Stimulated activated CD4-positive, alpha-beta T cell treated with anti-CD3 and anti-CD28 coated beads, Interleukin-1b, Interleukin-23, amount 100 ng/mL, for 4 hours (primary cell): Measurements from ENCODE around the gene LOXL1.

Source experiments
- DNase-seq, 2 donors: peaks; one replicate each; pipeline ENCODE4 v3.0.0-alpha.2; 2020; ENCODE audit warnings: low read depth in 2 of 2

LOXL1 gene, protein sequence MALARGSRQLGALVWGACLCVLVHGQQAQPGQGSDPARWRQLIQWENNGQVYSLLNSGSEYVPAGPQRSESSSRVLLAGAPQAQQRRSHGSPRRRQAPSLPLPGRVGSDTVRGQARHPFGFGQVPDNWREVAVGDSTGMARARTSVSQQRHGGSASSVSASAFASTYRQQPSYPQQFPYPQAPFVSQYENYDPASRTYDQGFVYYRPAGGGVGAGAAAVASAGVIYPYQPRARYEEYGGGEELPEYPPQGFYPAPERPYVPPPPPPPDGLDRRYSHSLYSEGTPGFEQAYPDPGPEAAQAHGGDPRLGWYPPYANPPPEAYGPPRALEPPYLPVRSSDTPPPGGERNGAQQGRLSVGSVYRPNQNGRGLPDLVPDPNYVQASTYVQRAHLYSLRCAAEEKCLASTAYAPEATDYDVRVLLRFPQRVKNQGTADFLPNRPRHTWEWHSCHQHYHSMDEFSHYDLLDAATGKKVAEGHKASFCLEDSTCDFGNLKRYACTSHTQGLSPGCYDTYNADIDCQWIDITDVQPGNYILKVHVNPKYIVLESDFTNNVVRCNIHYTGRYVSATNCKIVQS

DNA sequence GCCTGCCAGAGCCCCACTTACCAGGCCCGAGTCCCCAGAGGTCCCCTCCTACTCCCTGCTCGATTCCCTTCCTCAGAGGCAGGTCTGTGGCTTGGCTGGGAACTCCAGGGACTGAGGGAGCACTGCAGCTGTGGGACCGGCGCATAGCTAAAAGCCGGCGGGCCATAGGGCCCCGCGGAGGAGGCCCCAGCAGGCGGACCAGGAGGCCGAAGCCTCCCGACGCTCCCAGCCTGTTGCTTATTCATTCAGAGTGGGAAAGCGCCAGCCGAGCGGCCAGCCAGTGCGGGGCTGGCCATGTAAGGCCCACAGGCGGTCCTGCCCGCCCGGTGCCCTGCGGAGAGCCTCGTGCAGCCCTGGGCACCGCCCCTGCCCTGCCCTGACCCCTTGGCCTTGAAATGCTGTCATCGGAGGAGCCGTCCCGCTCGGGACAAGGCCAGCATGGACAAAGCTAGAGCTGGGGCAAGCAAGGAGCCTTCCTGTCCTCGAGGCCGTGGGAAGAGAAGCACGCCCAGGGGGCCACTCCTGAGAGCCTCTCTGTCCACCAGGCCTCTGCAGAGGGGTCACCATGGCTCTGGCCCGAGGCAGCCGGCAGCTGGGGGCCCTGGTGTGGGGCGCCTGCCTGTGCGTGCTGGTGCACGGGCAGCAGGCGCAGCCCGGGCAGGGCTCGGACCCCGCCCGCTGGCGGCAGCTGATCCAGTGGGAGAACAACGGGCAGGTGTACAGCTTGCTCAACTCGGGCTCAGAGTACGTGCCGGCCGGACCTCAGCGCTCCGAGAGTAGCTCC is at the start of gene LOXL1:
Gene LOXL1 (plus strand): TSS at position 244 of the 784 bp plus-strand sequence. CDS start 322 bp downstream, at position 566.
- no peak for DNase-seq

DNA sequence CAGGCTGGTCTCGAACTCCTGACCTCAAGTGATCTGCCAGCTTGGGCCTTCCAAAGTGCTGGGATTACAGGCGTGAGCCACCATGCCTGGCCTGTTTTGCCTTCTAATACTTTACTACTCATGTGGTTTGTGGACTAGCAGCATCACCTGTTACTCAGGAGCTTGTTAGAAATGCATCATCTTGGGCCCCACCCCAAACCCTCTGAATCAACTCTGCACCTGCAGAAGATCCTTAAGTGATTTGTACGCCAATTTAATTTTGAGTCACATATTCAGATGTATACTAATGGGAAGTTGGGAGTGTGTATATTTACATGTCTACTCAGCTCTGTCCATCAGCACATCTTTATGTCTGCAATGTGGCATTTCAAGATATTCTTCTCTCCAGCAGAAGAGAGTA is 46.8 kb upstream of the LOXL1 start:
- DNase-seq = no peak

DNA sequence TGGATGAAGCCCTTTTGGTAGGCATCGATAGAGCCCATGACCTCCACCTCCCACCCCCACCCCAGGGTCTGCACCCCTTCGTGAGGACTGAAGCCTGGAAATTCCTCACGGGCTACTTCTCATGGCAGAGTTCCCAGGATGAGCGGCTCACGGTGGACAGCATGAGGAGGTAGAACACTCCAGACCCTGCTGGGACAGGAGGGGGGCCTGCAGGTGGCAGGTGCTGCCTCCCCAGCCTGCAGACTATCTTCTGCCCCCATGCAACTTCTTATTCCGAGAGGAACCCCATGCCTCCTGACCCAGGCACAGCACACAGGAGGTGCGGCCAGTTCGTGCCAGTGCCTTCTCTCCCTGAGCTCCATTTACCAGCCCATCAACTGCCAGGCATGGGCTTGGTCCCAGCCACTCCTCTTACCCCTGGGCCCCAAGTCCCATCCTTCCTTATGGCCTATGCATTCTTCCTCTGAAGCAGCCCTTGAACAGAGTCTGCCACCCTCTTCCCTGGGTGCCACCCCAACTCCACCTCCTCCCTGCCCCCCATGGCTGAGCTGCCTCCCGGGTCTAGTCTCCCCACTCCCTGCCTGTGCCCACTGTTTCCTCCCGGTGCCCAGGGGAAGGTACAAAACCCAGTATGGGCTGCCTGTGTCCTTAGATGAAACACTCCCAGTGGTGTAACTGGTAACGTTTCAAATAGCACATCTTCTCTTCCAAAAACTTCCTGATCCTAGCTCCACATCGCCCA is 44.5 kb upstream of the LOXL1 start:
- DNase-seq = no peak

DNA sequence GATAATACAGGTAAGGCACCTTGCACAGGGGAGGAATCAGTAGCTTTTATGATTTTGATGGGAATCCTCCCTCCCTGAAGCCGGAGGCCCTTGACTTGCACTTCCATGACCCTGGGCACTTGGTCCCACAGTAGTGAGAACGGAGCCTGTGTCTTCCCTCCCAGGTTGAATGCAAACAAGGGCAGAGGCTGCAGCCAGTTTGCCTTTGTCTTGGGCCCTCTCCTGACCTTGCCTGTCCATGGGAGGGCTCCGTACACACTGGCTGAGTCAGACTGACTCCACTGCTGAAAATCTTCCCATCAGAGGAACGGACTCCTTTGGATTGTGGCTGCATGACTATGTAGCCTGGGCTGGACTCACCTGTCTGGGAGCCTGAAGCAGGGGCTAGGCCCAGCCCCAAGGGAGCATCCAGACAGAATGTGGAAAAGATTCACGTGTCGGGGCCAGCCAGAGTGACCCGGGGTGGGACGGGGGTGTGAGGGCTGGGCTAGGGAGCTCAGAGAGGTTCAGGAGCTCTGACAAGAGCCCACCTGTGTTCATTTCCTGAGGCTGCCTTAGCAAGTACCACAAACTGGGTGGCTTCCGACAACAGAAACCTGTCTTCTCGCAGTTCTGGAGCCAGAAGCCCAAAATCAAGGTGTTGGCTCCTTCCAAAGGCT is 43.4 kb upstream of the LOXL1 start:
- no peak for DNase-seq

DNA sequence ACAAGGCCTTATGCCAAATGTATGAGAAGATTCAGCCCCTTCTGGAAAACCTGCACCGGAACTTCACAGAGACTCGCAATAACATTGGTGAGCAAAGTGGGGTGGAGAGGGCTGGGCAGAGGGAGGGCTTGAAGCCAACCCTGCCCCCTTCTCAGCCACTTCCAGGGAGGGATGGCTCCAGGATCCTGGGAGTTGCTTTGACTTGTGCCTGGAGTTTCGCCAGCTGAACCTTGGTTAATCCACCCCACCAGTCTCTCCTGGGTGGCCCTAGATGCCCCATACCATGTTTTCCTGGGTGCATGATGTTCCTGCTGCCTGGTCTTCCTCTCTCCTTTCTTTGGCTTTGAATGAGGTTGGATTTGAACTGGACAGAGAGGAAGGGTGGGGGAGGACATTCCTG is 42.1 kb upstream of the LOXL1 start:
- DNase-seq = no peak

DNA sequence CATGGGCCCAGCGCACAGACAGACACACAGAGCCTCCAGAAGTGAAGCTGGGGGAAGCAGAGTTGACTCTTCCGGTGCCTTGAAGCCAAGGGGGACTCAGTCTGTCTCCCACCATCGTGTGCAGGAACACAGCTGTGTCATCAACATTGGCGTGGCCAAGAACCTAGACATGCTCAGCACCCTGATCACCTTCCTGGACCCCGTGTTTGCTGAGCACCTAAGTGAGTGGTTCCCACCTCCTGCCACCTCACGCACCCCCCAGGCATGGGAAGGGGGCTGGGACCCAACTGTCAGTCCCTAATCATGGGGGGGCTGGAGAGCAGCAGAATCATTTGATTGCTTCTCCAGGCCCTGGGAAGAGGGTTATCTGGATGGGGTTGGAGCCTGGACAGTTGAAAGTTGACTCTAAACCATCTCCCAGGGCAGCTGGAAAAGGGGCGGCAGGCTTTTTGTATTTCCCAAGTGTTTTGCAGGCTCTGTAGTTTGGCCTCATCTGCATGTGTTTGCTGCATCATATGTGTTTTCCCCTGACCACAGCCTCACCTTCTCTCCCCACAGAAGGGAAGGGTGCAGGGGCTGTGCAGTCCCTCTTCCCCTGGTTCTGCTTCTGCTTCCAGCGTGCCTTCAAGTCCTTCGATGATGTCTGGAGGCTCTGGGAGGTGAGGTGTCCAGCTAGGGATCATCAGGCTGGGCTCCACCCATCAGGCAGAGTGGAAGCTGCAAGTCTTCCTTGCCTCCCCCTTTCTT is 40.1 kb upstream of the LOXL1 start:
- DNase-seq = no peak

DNA sequence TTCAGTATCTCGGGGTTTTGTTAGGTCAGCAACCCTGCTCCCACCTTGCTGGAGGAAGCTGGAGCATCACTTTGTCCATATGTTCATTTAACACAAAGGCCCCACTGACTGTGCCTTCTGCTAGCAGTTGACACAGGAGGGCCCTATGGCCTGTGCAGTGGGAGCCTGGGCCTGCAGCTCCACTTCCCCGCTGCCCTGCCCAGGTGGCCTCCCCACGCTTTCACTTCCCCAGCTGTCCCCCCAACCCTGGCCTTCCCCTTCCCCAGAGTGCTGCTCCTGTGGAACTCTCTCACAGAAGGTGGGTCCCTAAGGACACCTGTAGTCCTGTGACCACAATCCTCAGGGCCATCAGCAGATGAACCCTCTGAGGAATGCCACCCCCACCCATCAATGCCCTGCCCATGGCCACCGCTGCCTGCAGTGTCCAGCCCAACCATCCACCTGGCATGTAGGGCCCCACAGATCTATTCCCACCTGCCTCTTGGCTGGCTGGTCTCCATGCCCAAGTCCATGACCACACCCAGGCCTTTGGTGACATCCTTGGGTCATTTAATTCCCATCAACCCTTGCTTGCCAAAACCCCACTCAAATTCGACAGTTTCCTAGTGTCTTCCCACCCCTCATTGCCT is 39.4 kb upstream of the LOXL1 start:
- no peak for DNase-seq

DNA sequence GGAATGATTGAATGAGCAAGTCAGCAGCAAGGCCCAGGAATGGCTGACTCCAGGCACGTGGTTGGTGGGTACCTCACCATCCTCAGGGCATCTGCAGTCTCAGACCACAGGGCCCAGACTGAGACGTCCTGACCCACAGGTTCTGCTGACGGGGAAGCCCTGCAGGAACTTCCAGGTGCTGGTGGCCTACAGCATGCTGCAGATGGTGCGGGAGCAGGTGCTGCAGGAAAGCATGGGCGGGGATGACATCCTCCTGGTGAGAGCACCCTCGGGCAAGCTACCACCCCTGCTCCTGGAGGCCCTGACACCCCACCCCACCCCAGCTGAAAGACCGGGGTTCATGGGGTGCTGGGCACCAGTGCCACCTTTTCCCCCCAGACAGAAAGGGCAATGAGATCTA is 38.8 kb upstream of the LOXL1 start:
- DNase-seq = no peak

DNA sequence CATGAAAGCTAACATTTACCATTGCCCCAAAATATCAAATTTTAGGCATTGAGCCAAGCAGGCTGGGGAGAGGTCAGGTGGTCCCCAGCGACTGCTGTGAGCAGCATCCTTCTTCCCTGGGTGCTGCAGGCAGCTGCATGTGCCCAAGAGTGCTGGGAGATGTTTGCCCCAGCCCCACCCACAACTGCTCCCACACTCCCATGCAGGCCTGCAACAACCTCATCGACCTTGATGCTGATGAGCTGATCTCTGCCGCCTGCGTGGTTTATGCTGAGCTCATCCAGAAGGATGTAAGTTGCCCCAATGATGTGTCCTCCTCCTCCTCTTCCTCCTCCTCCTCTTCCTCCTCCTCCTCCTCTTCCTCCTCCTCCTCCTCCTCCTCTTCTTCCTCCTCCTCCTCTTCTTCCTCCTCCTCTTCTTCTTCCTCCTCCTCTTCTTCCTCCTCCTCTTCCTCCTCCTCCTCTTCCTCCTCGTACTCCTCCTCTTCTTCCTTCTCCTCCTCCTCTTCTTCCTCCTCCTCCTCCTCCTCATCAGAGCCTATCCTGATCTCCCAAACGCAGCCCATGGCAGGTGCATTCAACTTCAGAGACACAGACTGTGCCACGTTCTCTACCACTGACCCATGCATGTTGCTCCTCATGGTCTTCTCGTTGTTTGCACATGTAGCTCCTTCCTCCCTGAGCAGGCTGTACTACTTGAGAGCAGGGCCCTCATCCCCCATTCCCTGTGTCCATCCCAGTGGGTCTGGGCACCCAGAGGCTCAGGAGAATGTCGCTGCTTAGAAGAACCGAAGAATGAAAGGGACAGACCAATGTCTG is 37.8 kb upstream of the LOXL1 start:
- DNase-seq = no peak

DNA sequence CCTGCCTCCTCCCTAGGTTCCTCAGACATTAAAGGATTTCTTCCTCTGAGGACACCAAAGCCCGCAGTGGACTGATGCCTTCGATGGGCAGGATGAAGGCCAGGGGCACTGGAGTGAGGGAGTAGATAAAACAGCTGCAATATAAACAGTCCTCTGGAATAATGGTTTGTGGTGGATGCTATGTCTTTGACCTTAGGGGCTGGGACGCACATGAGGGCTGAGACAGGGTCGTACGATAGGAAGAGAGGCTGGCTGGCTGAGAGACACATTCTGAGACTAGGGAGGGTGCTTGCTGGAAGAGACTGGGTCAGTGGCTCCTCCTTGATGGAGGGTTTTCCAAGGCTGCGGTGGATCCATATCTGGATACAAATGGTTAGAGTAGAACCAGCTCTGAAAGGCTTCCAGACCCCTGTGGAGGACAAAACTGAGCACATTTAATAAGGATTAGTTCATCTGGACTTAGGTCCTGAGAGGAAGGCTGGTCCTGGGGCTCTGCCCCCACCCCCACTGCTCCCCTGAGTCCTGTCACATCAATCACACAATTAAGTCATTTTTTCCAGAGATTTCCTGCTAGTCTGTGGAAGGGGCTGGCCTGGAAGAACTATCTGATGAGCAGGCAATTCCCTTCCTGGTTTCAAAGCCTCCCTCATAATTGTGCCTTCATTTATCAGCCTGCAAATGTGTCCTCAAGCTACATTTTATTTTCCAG is 37.1 kb upstream of the LOXL1 start:
- no peak for DNase-seq

DNA sequence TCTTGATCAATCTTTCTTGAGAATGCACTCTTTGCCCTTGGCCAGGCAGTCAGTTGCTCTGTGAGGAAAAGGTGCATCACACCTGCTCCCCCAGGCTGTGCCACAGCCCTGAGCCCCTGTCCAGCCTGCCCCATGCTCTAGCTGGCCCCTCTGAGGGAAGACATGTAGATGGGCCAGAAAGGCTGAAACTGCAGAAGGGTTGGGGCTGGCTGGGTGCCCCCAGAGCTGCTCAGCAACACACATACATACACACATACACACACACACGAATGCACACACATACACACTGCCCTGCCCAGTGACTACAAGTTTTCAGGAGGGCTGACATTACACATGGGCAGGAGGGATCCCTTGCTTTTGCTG is 36.5 kb upstream of the LOXL1 start:
- no peak for DNase-seq

DNA sequence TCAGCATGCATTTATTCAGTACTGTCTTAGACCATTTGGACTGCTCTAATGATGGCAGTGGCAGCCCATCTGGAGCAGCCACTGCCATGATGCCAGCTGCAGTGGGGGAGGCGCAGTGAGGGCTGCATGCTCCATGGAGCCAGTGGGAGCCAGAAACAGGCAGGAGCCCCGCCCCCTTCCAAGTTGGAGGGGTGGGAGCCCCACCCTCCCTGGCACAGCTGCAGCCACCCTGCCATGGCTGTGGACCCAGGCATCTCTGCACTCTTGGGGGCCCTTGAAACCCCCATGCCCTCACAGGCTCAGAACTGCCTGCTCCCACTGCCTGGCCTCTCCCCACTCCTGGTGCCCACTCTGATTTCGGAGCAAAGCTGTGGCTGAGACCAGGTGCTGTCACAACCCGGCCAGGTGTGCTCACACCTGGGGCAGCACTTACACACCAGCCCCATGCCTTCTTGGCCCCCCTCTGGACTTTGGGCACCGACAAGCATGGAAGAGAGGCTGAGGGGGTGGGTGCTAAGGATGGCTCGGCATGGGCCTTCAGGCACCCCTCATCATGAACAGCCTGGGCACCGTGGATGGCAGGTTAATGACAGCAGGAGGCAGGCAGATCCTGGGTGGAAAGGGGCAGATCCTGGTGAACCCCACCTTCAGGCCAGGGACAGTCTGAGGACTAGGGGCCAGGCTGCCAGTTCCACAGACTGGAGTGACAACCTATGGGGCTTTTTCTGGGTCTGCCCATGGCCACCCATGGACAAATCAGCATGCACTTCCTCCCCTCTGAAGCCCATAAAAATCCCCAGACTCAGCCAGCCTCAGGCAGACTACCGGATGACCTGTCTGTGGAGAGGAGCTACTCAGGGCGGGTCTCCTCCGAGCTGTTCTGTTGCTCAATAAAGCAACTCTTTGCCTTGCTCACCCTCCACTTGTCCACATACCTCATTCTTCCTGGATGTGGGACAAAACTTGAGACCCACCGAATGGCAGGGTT is 34.6 kb upstream of the LOXL1 start:
- no peak for DNase-seq

DNA sequence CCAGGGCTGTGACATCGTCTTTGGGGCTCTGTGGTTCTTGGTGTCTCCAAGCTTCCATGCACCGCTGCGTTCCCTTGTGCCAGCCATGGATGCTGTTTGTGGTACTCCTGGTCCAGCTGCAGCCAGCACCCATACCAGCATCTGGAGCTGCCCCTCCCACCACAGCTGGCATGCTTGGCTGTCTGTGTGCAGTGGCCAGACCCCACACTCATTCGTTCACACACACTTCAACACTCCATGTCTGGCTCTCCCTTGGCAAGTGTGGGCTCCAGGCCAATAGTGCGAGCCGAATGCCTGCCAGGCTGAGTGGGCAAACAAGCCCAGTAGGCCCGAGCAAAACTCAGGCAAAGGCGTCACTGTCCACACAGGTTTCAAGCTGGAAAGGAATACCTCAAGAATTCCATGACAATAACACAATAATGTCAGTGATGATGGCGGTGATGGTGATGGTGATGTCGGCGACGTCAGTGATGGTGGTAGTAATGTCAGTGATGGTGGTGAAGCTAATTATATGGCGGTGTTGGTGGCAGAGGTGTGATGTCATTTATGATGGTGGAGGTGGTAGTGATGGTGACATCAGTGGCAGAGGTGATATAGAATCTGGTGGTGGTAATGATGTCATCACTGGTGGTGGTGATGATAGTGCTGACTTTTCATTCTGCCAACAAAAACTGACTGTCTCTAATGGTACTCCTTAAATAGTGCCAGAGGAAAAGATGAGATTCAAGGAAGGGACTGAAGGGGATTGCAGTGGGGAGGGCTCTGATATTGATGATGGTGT is 33.6 kb upstream of the LOXL1 start:
- no peak for DNase-seq

DNA sequence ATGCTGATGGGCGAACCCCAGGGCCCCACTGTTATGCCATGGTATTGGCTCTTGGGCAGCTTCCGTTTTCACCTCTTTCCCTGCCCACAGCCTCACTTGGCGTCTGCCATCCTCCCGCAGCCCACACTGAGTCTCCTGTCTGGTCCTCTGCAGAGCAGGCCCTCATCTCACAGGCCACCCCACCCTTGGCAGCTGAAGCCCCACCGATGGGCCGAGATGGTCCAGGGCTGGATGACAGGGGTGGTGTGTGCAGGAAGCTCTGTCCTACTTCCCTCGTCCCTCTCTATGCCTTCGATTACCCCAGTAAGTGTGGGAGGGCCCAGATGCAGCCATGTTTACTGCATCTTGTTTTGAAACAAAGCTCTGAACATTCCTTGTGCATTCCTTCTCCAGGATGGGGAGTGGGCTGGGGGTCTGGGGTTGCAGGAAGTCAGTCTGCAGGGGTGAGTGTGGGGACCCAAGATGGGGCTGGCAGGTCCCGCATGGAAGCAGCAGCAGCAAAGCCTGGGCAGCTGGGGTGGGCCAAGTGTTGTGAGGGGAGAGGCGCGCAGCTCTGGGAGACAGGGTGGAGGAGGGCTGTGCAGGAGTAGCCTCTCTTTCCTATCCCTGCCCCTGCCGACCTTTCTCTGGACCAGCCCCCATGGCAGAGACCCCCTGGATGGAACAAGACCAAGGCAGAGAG is 32.0 kb upstream of the LOXL1 start:
- no peak for DNase-seq

DNA sequence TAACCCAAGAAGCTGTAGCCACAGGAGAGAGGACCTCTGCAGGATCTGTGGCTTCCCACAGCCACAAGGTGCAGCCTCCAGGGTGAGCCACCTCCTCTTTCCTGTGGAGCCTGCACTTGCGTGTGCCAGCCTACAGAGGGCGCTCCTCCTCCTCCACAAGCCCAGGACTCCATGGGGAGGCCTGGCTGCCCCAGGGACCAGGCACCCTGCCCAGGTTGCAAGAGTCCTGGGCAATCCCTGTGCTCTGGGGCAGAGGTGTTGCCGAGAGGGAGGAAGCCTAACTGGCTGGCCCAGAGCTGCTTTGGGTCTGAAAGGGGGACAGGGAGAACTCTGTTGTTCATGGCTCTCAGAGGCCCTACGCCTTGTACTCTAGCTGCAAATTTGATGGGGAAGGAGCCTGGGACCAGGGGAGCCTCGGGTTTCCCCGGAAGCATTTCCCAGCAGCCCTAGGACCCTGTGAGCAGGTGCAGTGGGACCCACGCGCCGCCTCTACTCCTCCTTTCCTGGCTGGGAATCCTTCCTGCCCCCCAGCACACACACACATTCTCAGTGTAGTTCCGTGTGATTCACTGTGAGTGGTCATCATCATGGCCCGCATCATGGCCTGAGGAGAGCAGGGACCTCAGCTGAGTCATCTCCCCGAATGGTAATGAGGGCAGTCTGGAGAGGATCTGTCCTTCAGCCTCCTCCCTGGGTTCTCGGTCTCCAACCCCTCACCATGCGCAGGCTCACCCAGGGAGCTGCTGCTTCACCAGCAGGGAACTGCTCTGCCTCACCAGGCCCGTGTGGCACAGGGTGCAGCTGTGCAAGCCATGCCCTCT is 28.6 kb upstream of the LOXL1 start:
- DNase-seq = peak; percentile 31 to 38
